Measurements from ENCODE around the gene RELT.

RELT gene

GRCh38 chr11:73376803-73377629 lies 817 bp downstream of the RELT start:
- DNase-seq, result no peak

DNA sequence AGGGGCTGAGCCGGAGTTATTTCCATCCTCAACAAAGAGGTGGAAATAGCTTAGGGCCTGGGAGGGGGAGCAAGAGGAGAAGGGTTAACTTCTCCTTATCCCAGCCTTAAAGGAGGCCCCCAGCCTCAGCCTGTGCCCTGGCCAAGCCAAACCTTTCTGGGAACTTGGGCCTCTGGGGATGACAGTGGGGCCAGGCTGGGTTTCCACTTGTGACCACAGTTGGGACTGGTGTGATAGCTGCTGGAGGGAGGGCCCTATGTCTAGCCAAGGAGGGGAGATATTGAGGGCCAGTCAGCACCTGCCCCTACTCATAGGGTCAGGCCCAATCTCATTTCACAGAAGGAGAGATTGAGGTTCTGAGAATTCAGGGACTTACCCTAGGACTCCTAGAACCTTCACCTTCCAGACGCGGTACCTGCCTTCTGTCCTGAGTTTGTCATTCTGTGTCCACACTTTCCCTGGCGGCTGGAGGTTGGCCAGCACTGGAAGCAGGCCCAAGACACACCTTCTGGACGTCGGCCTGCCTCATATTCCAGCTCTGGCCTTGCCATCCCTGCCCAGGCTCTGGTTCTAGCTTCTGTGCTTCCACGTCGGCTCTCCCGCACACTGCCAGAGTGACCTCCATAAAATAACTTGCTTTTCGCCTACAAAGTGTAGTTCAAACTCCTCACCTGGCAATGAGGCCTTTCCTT lies 3.1 kb downstream of the RELT start:
- no peak for DNase-seq

DNA sequence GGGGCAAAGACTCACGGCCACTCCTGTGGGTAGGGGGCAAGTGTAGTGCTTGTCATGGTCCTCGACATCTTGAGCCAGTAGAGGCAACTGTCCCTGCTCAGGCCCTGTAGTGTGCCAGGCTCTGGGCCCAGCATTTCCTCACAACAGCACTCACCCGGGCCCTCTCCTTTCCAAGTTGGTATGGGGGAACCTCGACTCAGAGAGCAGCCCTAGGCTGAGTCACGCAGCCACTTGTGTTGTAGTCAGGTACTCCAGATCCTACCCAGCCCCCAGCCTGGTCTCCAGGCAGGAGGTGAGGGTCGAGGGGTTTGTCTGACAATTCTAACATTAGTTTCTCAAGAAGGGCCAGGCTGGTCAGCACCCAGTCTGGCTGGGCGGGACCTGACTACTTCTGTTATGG lies 4.1 kb downstream of the RELT start:
- no peak for DNase-seq

GRCh38 chr11:73380897-73381410 lies 4.8 kb downstream of the RELT start:
- no peak for DNase-seq

DNA sequence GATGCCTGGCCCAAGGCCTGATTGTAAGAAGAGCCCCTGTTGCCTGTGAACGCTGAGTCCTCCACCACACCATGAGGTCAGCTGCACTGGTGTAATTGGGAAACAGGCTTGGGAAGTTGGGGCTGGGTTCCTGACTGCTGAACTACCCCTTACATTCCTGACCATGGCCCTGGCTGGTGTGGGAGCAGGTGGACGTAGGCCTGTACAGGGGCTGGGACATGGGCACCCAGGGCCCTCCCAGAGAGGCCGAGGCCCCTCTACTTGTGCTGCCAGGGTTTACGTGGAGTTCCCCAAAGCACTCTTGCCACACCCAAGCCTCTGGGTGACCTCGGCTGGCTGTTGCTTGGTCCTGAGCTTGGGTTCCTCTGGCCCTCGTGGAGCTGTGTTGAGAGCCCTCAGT lies 5.4 kb downstream of the RELT start:
- DNase-seq, result no peak

DNA sequence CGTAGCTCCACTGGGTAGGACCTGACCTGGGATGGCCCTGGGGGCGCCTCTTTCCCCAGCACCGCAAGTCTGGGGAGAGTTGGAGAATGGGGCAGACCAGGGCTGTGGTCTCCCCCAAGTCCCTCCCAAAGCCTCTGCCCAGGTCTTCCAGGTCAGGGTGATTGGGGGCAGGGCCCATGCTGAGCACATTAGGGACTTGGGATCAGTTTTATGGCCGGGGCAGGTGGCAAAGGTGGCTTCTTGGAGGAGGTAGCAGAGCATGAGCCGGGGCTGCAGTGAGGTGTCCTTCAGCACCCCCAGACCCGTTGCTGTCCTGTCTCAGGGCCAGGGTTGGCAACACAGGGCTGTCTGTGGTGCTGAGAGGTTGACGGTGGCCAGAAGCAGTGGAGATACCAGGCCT lies 6.0 kb downstream of the RELT start:
- DNase-seq, result no peak

DNA sequence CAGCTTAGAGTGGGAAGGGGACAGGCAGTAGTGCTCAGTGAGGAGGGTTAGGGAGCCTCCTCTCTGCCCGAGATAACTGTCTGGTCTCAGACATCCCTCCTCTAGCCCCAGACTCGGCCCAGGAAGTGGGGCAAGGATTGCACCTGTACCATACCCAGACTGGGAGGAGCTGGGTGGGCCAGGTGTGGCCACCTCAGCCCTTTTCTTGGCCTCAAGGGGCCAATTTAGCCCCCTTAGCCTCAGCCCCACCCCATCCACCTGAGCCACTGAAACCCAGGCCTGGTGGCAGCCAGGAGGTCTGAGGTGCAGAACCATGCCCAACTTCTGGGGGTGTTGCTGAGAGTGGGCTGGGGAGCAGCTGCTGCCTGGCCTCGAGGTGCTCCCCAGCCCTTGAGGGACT lies 6.5 kb downstream of the RELT start:
- DNase-seq, result no peak

DNA sequence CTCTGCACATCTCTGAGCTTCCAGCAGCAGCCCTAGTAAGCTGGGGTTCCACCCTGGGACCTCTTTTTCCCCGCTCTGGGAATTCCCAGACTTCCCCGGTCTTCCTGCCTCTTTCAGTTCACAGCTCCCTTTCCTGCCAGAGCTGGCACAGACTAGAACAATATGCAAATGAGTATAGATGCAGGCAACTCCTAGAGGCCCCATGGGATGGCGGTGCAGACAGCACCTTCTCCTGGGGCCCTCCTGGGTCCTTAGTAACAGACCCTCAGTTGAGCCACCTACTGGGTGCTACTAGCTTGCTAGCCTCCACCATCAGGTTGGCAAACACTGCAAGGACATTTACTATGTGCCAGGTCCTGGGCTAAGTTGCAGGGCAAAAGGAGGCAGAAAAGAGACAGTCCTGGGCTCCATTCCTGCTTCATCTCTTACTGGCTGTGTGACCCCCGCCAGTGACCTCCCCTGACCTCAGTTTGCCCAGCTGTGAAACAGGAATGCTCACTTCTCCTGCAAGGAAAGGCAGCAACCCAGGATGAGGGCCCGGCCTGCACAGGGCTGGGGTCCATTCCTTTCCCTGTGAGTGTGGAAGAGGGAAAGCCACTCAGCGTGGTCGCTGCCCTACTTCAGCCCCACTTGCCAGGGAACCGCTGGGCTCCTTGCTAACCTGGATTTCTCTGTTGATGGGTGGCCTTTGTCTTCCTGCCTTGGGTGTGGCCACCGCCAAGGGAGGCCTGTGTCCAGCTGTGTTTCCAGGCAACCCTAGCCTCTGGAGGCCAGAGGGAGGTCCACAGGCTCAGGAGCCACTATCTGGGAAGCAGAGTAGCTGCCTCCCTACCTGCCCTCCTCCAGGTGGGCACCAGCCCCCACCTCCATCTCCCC lies 7.3 kb downstream of the RELT start:
- no peak for DNase-seq

DNA sequence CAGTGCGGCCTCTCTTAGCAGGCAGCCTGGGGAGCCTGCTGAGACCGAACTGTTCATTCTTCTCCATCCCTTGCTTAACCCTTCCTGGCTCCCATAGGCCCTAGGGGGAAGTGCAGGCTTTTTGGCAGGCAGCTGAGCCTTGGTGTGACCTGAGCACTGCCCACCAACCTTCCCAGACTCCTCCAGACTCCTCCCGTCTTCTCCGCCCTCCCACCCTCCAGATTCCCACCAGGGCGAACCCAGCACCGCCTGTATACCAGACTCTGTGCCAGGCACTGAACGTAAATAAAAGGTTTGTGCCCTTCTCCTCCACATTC lies 7.9 kb downstream of the RELT start:
- DNase-seq, result no peak

- no peak for DNase-seq
These were observed 8.3 kb downstream of the RELT start for GRCh38 chr11:73384531-73384871.

GRCh38 chr11:73384872-73385689 lies 8.9 kb downstream of the RELT start:
- no peak for DNase-seq

DNA sequence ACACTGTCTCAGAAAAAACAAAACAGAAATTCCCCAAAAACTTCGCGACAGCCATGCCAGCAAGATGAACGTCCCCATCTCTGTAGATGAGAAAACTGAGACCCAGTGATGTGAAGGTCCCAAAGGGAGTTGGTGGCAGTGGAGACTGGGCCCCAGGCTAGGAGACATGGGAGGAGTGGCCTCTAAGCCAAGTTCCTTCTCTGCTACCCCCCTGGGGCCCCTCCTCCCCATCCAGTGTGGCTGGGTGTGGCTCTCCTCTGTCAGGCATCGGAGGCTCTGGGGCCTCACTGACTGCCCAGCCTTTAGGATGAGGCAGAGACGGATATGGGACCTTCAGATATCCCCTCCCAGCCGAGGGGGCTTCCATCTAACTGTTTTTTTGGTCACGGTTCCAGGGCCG lies 9.8 kb downstream of the RELT start:
- no peak for DNase-seq

DNA sequence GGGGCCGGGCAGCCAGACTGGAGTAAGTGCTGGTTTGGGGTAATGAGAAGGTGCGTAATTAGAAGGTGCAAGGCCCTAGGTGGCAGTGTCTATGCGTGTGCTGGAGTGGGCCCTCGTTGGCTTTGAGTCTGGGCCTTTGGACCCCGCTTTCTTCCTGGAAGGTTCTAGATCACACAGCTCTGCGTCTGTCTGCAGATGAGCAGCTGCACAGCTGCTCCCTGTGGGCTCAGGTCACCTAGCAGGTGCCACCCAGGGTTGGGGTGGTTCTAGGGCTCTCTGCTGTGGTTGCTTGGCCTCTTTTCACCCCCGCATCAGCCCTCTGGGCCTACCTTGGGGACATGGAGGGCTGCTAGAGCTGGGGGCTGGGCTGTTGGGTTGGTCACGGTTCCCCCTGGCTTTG lies 10.3 kb downstream of the RELT start:
- no peak for DNase-seq

DNA sequence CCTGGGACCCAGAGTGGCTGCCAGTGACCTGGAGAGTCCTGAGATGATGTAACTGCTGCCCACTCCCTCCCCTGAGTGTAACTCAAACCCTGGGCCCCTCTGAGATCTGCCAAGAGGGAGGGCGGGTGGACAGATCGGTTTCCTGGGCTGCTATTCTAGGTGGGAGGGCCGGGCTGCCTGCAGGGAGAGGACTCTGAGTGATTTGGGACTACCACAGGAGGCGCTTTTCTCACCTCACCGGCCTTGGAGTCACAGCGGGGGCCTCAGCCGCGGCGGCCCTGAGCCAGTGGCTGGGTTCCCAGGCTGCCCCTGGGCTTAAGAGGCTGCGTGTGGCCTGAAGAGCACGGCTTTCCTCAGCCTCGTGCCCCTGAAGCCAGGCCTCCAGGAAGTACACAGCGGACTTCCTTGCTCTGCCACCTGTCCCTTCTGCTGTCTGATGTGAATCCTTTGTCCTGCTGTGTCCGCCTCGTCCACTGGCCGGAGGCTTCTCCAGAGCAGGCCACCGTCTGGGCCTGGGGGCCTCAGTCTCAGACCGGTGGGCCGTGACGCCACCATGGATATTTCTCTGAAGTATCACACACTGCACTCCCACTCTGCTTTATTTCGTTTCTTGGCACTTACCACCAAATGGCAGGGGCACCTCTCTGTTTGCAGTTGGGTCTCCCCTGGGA lies 11.5 kb downstream of the RELT start:
- DNase-seq, result no peak

GRCh38 chr11:73388265-73389133 lies 12.3 kb downstream of the RELT start:
- no peak for DNase-seq

DNA sequence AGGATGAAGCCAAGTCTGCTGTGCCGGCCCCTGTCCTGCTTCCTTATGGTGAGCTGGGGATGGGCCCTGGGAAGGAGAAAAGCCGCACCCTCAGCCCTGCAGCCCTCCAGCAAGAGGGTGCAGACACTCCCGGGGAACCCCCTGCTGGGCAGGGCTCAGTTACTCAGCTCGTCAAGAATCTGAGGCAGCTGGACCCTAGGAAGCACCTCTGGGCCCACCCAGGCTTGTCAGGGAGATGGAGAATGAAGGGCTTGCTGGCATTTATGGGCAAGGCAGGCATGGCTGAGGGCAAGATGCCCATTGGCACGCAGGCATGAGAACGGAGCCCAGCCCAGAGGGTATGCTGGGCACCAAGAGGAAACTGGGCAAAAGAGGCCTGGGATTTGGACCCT lies 12.9 kb downstream of the RELT start:
- DNase-seq, result no peak

GRCh38 chr11:73389916-73390315 lies 13.7 kb downstream of the RELT start:
- no peak for DNase-seq

DNA sequence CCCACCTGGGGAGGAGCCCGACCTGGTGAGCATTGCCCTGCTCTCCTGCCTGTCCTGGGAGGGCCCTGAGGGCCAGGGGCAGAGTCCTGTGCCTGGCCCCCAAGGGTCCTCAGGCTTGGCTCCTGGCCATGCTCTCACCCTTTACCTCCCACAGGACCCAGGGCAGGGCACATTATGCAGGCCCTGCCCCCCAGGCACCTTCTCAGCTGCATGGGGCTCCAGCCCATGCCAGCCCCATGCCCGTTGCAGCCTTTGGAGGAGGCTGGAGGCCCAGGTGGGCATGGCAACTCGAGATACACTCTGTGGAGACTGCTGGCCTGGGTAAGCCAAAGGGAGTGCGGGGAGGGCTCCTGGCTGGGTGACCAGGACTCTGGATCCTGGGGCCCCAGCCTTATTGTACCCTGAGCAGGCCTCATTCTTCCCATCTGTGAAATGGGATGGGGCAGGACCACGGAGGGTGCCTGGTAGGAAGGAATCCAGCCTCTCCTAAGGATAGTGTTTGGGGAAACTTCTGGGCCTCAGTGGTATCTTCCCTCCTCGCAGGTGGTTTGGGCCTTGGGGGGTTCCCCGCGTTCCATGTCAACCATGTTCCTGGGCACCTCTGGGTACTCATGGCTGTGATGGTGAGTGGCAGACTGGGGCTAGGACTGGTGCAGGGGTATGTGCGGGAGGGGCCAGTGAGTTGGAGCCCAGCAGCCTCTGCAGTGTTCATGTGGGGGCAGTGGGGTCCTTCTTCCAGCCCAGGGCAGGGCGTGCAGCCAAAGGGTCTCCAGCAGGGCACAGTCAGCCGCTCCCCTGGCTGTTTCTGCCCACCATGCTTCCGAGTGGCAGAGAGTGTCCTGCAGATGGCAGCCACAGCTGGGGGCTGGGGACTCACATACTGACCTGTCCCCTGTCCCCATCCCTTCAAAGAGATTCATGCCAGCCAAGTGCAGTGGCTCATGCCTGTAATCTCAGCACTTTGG lies 14.7 kb downstream of the RELT start:
- DNase-seq, result no peak

GRCh38 chr11:73391665-73392064 lies 15.5 kb downstream of the RELT start:
- no peak for DNase-seq

Data from NCI-H187 treated with DMSO at 0.1 percent for 48 hours (cell line).